8988T (cell line): ENCODE data around the gene RXRA.
"Not testable (repeated sequence)": the region's sequence is repeated elsewhere in the genome, so short reads cannot be mapped to it uniquely, and the experiment has no call there.

Experiments used
- DNase-seq: peaks from one replicate; pipeline ENCODE4 v3.0.0; 2011

RXRA gene

DNA sequence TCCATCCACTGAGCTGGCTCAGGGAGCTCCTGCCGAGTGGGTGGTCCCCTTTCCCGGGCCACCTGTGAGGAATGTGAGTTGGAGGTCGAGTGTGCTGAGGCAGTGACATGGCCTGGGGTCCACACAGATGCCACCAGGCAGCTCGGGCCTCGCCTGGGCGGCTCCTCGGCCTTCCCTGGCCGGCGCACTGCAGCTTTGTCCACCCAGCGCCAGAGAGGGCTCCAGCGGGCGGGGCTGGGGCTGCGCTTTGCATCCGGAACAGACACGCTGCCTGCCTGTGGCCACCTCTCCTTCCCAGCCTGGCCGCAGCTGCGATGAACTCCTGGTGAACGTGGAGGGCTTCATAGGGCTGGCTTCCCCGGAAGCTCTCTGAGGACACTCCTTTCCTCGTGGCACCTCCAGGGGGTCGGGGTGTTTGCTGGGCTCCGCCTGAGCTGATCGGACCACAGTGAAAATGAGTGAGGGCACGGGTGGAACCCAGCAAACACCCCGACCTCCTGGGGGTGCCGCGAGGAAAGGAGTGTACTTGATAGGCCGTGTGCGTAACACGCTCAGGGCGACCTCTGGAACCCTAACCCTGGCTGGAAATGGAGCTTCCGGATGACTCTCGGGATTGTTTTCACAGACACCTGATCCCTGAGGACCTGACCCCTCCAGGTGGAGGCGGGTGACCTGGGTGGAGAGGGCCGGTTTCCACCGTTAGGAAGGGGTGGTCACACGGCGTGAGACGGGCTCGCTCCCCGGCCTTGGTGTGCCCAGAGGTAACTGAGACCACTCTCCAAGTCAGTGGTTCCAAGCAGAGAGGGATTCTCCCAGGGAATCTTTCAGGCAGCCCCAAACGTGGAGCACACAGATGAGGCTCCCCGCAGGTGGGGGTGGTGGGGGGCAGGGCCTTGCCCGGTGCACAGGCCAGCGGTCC lies 31.8 kb upstream of the RXRA start:
- DNase-seq = no peak

DNA sequence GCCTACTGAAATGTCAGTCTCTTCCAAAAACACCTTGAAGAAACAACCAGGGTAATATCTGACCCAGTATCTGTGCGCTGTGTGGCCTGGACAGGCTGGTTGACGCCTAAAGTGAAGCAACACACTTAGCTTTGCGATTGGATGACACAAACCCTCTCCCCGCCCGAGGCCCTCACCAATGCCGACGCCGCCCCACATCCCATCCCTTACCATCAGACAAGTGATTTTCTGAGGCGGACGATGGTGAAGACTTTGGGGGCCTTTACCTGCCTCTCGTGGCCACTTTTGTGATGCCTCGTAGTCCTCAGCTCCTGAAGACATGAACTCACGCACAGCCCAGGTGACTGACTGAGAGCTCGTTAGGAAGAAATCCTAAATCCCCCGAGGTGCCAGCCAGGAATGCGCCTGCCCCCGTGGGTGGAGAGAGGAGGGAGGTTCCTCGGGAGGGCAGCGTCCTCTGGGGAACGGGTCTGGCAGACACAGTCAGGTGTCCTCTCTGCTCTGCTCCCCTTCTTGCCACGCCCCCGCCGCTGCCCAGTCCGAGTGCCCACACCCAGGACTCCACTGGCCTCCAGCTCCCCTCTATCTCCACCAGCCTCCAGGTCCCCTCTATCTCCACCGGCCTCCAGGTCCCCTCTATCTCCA lies 31.0 kb upstream of the RXRA start:
- no peak for DNase-seq

DNA sequence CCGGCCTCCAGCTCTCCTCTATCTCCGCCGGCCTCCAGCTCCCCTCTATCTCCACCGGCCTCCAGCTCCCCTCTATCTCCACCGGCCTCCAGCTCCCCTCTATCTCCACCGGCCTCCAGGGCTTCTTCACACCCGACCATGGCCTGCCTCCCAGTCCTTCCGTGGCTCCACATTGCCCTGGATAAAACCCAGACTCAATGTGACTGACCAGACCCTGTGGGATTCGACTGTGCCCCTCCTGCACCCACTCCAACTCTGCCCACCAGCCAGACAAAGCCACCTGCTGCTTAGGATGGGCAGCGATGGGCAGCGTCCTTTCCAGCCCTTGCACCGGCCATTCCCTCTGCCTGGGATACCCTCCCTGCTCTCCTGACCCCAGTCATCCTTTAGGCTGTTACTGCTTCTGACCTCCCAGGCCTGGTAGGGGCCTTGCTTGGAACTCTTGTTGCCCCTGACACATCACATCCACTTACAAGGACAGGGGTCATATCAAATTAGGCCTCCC lies 30.5 kb upstream of the RXRA start:
- no peak for DNase-seq

DNA sequence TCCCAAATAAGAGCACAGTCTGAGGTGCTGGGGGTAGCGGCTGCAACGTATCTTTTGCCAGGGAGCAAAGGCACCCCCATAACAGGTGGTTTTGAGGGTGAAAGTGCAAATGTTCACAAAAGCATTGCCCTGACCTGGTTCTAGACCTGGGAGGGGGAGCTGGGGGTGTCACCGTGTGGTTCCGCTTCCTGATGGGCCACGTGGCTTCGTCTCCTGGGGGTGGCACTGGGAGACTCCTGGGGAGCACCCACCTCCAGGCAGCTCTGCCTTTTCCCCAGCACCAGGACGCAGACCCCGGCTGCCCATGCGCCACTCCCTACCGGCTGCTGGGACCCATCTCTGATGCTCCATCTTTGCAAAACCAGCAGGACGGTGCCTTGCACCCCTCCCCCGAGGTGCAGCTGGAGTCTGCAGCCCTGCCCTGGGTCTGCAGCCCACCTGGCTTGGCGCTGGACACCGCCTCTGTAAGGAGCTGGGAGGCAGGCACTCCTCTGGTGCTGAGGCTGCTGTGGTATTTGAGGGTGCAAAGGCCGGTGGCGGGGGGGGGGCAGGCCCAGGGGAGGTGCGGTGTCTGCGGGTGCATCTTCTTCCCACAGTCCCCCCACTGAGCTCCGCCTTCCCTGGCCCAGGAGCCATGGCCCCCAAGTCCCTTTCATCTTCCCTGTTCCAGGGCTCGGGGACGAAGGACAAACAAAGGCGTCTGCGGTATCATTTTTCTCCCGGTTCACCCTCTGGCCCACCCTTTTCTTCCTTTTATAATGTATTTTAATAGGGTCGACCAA lies 29.8 kb upstream of the RXRA start:
- DNase-seq = no peak

- no peak for DNase-seq
Observed at GRCh38 chr9:134297083-134297410, 29.2 kb upstream of the RXRA start.

- no peak for DNase-seq
Observed at GRCh38 chr9:134297576-134297975, 28.7 kb upstream of the RXRA start.

DNA sequence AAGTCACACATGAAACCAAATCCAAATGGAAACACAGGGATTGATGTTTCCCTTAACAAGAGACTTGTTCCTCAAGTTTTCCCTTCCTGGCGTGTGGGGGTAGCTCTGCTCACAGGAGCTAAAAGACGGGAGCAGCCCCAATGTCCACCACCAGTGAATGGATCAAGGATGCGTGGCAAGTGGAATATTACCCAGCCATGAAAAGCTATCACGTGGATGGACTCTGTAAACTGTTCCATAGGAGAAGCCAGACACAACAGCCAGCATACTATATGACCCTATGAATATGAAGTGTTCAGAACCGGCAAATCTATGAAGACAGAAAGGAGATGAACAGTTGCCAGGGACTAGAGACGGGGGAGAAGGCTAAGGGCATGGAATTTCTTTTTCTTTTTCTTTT lies 28.3 kb upstream of the RXRA start:
- DNase-seq = no peak

- no peak for DNase-seq
Observed at GRCh38 chr9:134299068-134299467, 27.2 kb upstream of the RXRA start.

GRCh38 chr9:134299883-134300282 lies 26.4 kb upstream of the RXRA start:
- no peak for DNase-seq

- no peak for DNase-seq
Observed at GRCh38 chr9:134301387-134302129, 24.7 kb upstream of the RXRA start.

DNA sequence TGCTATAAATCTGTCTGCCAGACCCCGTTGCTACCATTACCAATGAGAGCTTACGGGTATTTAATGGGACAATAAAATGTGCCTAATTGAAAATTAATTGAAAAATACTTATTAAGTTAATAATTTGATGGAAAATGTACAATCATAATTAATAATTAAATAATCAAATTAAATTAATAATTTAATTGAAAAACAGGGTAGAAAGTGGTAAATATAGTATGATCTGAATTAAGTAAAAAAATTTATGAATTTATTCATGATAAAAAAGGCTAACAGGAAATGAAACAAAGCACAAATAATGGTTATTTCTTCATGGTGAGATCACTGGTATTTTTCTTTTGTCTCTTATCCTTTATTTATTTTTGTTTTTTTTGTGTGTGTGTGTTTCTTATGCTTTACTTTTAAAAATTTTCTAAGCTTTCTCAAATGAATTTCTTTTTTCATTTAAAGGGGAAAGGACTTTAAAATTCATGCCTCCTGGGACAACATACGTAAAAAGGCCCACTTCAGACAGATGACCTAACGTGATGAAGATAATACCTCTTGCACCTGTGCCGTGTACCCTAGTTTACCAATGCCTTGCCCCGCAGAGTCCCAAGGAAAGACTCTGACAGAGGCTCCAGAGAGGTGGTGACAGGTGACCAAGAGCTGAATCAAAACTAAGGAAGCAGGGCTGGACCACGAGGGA lies 24.0 kb upstream of the RXRA start:
- DNase-seq = no peak

DNA sequence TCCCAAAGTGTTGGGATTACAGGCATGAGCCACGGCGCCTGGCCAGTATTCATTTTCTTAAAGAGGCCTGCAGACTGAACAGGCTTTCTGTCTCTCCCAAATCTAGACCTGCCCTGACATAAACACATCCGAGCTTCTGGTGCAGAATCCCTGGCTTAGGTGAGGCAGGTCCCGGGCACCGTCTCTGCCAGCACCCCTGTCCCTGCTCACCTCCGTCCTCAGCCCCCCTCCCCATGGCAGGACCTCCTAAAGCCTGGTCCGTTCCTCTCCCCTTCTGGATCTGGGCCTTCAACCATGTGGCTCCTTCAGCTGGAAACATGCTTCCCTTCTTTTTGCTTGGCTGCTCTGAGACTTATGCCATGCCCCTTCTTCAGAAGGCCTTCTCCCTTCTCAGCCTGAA lies 22.7 kb upstream of the RXRA start:
- DNase-seq = no peak

GRCh38 chr9:134304261-134304660 lies 22.0 kb upstream of the RXRA start:
- DNase-seq = no peak

DNA sequence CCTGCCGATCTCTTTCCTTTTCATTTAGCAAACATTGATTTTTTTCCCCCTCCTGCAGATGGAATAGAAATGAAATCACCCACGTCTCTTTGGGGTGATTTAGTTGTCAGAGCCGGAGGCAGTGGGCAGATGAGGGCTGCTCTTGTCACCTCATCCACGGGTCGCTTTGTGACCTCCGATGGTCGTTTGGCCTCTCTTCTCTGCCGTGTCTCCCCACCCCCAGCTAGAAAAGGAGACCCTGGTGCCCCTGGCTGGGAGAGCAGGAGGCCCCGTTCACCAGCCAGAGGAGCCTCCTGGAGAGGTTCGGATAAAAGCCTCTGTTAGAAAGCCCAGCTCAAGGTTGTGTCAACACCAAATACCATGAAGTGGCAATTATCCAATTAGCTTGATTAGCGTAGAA lies 21.6 kb upstream of the RXRA start:
- no peak for DNase-seq

- no peak for DNase-seq
Observed at GRCh38 chr9:134305533-134305932, 20.7 kb upstream of the RXRA start.

- DNase-seq = not testable (repeated sequence)
Observed at GRCh38 chr9:134306042-134306441, 20.2 kb upstream of the RXRA start.

DNA sequence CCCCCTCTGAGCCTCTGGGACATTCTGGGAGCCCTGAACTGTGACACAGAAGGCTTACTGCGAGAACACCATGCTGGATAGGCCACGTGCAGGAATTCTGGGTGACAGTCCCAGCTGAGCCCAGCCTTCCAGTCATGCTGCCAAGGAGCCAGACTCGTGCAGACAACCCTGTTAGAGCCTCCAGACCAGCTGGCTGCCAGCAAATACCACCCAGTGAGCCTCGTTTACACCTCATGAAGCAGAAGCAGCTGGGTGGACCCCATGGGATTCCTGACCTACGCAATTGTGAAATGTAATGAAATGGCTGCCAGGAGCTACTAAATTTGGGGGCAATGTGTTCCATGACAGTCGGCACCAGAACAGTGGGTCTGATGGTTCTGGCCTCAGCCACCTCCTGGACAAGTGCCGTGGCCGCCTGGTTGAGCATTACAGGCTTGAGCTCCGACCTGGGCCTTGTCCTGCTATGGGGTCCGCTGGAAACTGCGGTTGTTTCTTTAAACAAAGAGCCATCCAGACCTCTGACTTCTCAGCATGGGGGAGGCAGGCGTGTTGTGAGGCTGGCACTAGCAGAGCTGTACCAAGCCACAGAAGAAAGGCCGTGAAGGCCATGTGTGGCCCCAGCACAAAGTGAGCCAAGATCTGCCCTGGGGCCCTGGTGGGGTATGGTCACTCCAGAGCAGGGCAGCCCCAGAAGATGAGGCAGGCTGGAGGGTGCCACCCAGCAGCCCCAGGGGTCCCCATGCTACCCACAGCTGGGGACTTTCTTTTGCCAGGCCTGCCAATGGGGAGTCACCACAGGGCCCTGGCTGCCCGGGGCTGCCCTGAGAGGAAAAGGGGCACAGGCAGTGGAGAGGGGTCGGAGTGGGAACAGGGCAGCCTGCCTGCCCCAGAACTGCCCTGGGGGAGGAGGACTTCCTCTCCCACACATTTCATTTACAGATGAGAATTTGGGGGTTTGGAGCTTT lies 19.3 kb upstream of the RXRA start:
- no peak for DNase-seq

GRCh38 chr9:134307674-134308638 lies 18.3 kb upstream of the RXRA start:
- no peak for DNase-seq

GRCh38 chr9:134308639-134309220 lies 17.5 kb upstream of the RXRA start:
- DNase-seq = not testable (repeated sequence)
